Upper lobe of left lung (tissue), 4 donors: ENCODE results near the gene WDR45B.
"Not testable (repeated sequence)": the region's sequence is repeated elsewhere in the genome, so short reads cannot be mapped to it uniquely, and the experiment has no call there.

Experiments used
- POLR2A ChIP-seq, 4 donors: fragments of 450-650 bp; IDR thresholded peaks; one replicate each; pipeline ENCODE4 v1.5.1; 2016 to 2017; ENCODE audit warnings: antibody characterized with exemption in 4 of 4, mild to moderate bottlenecking in 2 of 4
- POLR2AphosphoS5 ChIP-seq, 2 donors: sonication (generic); formaldehyde crosslinking; IDR thresholded peaks; one replicate each; pipeline ENCODE4 v1.5.1; 2017; ENCODE audit warnings: antibody characterized with exemption in 2 of 2
- TF ChIP-seq, protein P1 (sequence below), 6 experiments: fragments of 450-650 bp in 4 of 6; fragments of 200-600 bp in 2 of 6; sonication (generic) in 2 of 6; IDR thresholded peaks; one replicate each; pipeline ENCODE4 v1.5.1; 2016 to 2019; ENCODE audit warnings: antibody characterized with exemption in 6 of 6

DNA sequence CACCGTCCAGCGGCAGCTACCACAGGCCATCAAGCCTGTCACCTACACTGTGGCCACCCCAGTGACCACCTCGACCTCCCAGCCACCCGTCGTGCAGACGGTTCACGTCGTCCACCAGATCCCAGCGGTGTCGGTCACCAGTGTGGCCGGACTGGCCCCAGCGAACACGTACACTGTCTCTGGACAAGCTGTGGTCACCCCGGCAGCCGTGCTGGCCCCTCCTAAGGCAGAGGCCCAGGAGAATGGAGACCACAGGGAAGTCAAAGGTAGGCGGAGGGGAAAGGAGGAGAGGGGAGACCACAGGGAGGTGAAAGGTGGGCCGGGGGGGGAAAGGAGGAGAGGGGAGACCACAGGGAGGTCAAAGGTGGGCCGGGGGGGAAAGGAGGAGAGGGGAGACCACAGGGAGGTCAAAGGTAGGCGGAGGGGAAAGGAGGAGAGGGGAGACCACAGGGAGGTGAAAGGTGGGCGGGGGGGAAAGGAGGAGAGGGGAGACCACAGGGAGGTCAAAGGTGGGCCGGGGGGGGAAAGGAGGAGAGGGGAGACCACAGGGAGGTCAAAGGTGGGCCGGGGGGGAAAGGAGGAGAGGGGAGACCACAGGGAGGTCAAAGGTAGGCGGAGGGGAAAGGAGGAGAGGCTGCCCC is 62.2 kb downstream of the WDR45B start:
- TF ChIP-seq POLR2AphosphoS5, POLR2A (IDR thresholded peaks at IDR 0.05): not testable (repeated sequence)
- TF ChIP-seq, protein P1, sequence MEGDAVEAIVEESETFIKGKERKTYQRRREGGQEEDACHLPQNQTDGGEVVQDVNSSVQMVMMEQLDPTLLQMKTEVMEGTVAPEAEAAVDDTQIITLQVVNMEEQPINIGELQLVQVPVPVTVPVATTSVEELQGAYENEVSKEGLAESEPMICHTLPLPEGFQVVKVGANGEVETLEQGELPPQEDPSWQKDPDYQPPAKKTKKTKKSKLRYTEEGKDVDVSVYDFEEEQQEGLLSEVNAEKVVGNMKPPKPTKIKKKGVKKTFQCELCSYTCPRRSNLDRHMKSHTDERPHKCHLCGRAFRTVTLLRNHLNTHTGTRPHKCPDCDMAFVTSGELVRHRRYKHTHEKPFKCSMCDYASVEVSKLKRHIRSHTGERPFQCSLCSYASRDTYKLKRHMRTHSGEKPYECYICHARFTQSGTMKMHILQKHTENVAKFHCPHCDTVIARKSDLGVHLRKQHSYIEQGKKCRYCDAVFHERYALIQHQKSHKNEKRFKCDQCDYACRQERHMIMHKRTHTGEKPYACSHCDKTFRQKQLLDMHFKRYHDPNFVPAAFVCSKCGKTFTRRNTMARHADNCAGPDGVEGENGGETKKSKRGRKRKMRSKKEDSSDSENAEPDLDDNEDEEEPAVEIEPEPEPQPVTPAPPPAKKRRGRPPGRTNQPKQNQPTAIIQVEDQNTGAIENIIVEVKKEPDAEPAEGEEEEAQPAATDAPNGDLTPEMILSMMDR (IDR thresholded peaks at IDR 0.05): not testable (repeated sequence)
